Measurements from ENCODE around the gene RAD51B.

- TF ChIP-seq CTCF (IDR thresholded peaks at IDR 0.05) (no peak), POLR2A (IDR thresholded peaks at IDR 0.05) (no peak), POLR2AphosphoS5 (IDR thresholded peaks at IDR 0.05) (peak in 1 of 3 donors; percentile 43)
Measured at GRCh38 chr14:68395604-68396003, 576.0 kb downstream of the RAD51B start.
